BLaER1 (cell line): ENCODE measurements around the gene GLS.
A peak's percentile ranks its signal among the peaks of the same experiment; 100 is the strongest.
"Not testable (repeated sequence)": the region's sequence is repeated elsewhere in the genome, so short reads cannot be mapped to it uniquely, and the experiment has no call there.

Source experiments
- H3K27ac ChIP-seq: shearing (Covaris generic); formaldehyde crosslinking; 2 replicates; pipeline ENCODE4 v1.8.1; 2022
- H3K27me3 ChIP-seq: shearing (Covaris generic); formaldehyde crosslinking; 2 replicates; pipeline ENCODE4 v1.8.1; 2022
- H3K36me3 ChIP-seq: shearing (Covaris generic); formaldehyde crosslinking; 2 replicates; pipeline ENCODE4 v1.8.1; 2022
- H3K4me1 ChIP-seq: shearing (Covaris generic); formaldehyde crosslinking; 2 replicates; pipeline ENCODE4 v1.8.1; 2022
- H3K4me2 ChIP-seq: shearing (Covaris generic); formaldehyde crosslinking; 2 replicates; pipeline ENCODE4 v1.8.1; 2022
- H3K4me3 ChIP-seq: shearing (Covaris generic); formaldehyde crosslinking; 2 replicates; pipeline ENCODE4 v1.8.1; 2022
- H3K9ac ChIP-seq: shearing (Covaris generic); formaldehyde crosslinking; 2 replicates; pipeline ENCODE4 v1.8.1; 2022
- H3K9me3 ChIP-seq: shearing (Covaris generic); formaldehyde crosslinking; 2 replicates; pipeline ENCODE4 v1.8.1; 2022
- H4K20me1 ChIP-seq: shearing (Covaris generic); formaldehyde crosslinking; 2 replicates; pipeline ENCODE4 v1.8.1; 2022
- Cebpa-rat ChIP-seq: shearing (Covaris generic); IDR thresholded peaks from 2 replicates; pipeline ENCODE4 v1.8.1; 2022

Gene GLS

GRCh38 chr2:190943706-190944105 lies 63.1 kb downstream of the GLS start:
- Histone ChIP-seq H4K20me1 (no peaks in the 10 kb centered on the region), H3K4me3 (no peak overlapping the region), H3K36me3 (no peaks in the 10 kb centered on the region), H3K27me3 (no peaks in the 10 kb centered on the region), H3K27ac (no peak overlapping the region), H3K4me2 (no peak overlapping the region), H3K4me1 (peaks cover 34% of the 10 kb centered on the region), H3K9me3 (no peaks in the 10 kb centered on the region), H3K9ac (no peak overlapping the region)
- TF ChIP-seq Cebpa-rat = no peak

- H3K9ac ChIP-seq = no peak overlapping the region
- TF ChIP-seq Cebpa-rat = no peak
- no peaks in the 10 kb centered on the region for H3K36me3 ChIP-seq
- peaks cover 29% of the 10 kb centered on the region for H3K4me1 ChIP-seq
- no peaks in the 10 kb centered on the region for H4K20me1 ChIP-seq
- no peak overlapping the region for H3K27ac ChIP-seq
- H3K9me3 ChIP-seq = no peaks in the 10 kb centered on the region
- H3K27me3 ChIP-seq = no peaks in the 10 kb centered on the region
- H3K4me3 ChIP-seq = no peak overlapping the region
- peak overlapping the region; percentile 66 for H3K4me2 ChIP-seq
These were observed 66.5 kb downstream of the GLS start for GRCh38 chr2:190947141-190947540.

- no peak overlapping the region for H3K27ac ChIP-seq
- no peak overlapping the region; the same call in 1 of the 2 replicates for H3K9ac ChIP-seq
- H3K4me3 ChIP-seq = no peak overlapping the region
- H3K4me2 ChIP-seq = peak overlapping the region; percentile 66
- H4K20me1 ChIP-seq = no peaks in the 10 kb centered on the region
- H3K9me3 ChIP-seq = no peaks in the 10 kb centered on the region
- H3K27me3 ChIP-seq = no peaks in the 10 kb centered on the region
- no peak for TF ChIP-seq Cebpa-rat
- H3K36me3 ChIP-seq = no peaks in the 10 kb centered on the region
- peaks cover 29% of the 10 kb centered on the region for H3K4me1 ChIP-seq
These were observed 67.2 kb downstream of the GLS start for GRCh38 chr2:190947711-190948251.

- H3K27me3 ChIP-seq = no peaks in the 10 kb centered on the region
- TF ChIP-seq Cebpa-rat = no peak
- no peak overlapping the region for H3K4me2 ChIP-seq
- H3K9ac ChIP-seq = no peak overlapping the region
- H3K9me3 ChIP-seq = no peaks in the 10 kb centered on the region
- no peaks in the 10 kb centered on the region for H4K20me1 ChIP-seq
- no peak overlapping the region for H3K4me3 ChIP-seq
- H3K4me1 ChIP-seq = peaks cover 29% of the 10 kb centered on the region
- no peak overlapping the region for H3K27ac ChIP-seq
- no peaks in the 10 kb centered on the region for H3K36me3 ChIP-seq
These were observed 68.0 kb downstream of the GLS start for GRCh38 chr2:190948671-190949070.

GRCh38 chr2:190950566-190950991 lies 70.0 kb downstream of the GLS start:
- Histone ChIP-seq H3K4me1 (peaks cover 29% of the 10 kb centered on the region), H3K9ac (no peak overlapping the region), H3K36me3 (no peaks in the 10 kb centered on the region), H3K27me3 (no peaks in the 10 kb centered on the region), H3K4me2 (no peak overlapping the region), H3K4me3 (no peak overlapping the region), H4K20me1 (no peaks in the 10 kb centered on the region), H3K27ac (no peak overlapping the region), H3K9me3 (0 out of 2 replicates have a peak, but pooled peaks cover 3% of the 10 kb centered on the region)
- TF ChIP-seq Cebpa-rat = no peak

GRCh38 chr2:190953257-190953656 lies 72.6 kb downstream of the GLS start:
- Histone ChIP-seq H3K9ac (no peak overlapping the region), H3K4me1 (peaks cover 6% of the 10 kb centered on the region), H3K27ac (no peak overlapping the region), H3K4me3 (no peak overlapping the region), H3K36me3 (no peaks in the 10 kb centered on the region; the same call in 1 of the 2 replicates), H3K27me3 (no peaks in the 10 kb centered on the region), H3K9me3 (peaks cover 13% of the 10 kb centered on the region), H4K20me1 (no peaks in the 10 kb centered on the region), H3K4me2 (no peak overlapping the region)
- TF ChIP-seq Cebpa-rat = no peak

GRCh38 chr2:190959911-190960788 lies 79.5 kb downstream of the GLS start:
- Histone ChIP-seq H3K4me2 (no peak overlapping the region), H3K9me3 (peaks cover 11% of the 10 kb centered on the region), H3K4me1 (peaks cover 42% of the 10 kb centered on the region), H3K9ac (no peak overlapping the region), H4K20me1 (no peaks in the 10 kb centered on the region), H3K36me3 (peaks cover 18% of the 10 kb centered on the region), H3K27me3 (no peaks in the 10 kb centered on the region), H3K4me3 (no peak overlapping the region), H3K27ac (no peak overlapping the region)
- TF ChIP-seq Cebpa-rat = no peak

- H4K20me1 ChIP-seq, H3K27ac ChIP-seq, H3K27me3 ChIP-seq, H3K4me3 ChIP-seq, H3K9me3 ChIP-seq, H3K9ac ChIP-seq: not testable (repeated sequence)
- Histone ChIP-seq H3K4me2 (peak overlapping the region; percentile 57), H3K36me3 (peaks cover 26% of the 10 kb centered on the region), H3K4me1 (peaks cover 52% of the 10 kb centered on the region)
These were observed 80.5 kb downstream of the GLS start for GRCh38 chr2:190961117-190961516.

- peaks cover 26% of the 10 kb centered on the region for H3K36me3 ChIP-seq
- peak overlapping the region; percentile 57 for H3K4me2 ChIP-seq
These were observed 81.4 kb downstream of the GLS start for GRCh38 chr2:190961918-190962487.

GRCh38 chr2:190963088-190963487 lies 82.5 kb downstream of the GLS start:
- Histone ChIP-seq H3K27me3 (no peaks in the 10 kb centered on the region), H3K36me3 (peaks cover 26% of the 10 kb centered on the region), H3K9ac (no peak overlapping the region), H3K4me3 (no peak overlapping the region), H3K9me3 (no peaks in the 10 kb centered on the region), H3K4me2 (peak overlapping the region; percentile 57), H4K20me1 (no peaks in the 10 kb centered on the region), H3K4me1 (peaks cover 71% of the 10 kb centered on the region), H3K27ac (0 out of 2 replicates have a peak overlapping the region, but pooled peaks have one; percentile 27)
- no peak for TF ChIP-seq Cebpa-rat

More at GRCh38 chr2:190961918-190962487, 81.4 kb downstream of the GLS start:
- Histone ChIP-seq H3K4me3 (no peak overlapping the region), H3K27ac (peak overlapping the region; percentile 27; the same call in 1 of the 2 replicates), H3K9me3 (no peaks in the 10 kb centered on the region), H3K9ac (no peak overlapping the region), H3K4me1 (peaks cover 60% of the 10 kb centered on the region), H4K20me1 (no peaks in the 10 kb centered on the region), H3K27me3 (no peaks in the 10 kb centered on the region)
- no peak for TF ChIP-seq Cebpa-rat
